K562 (cell line): ENCODE data around the gene SGMS1. TPM values are rescaled to one million over a fixed set of nuclear protein-coding genes. Genes with fewer than 3 reads are reported as not detected.

Source experiments
- ATF7 ChIP-seq: fragments of 450-650 bp; IDR thresholded peaks from 2 replicates; pipeline ENCODE4 v1.7.1; 2014; ENCODE audit warnings: mild to moderate bottlenecking, moderate library complexity
- ELK1 ChIP-seq: sonication (generic); formaldehyde crosslinking; IDR thresholded peaks from 2 replicates; pipeline ENCODE4 v1.8.1; 2022; ENCODE audit warnings: missing genetic modification reagents
- FOSL1 ChIP-seq: fragments of 200-800 bp; sonication (Bioruptor generic); conservative IDR thresholded peaks from 2 replicates; pipeline ENCODE4 v1.6.1; 2016; ENCODE audit warnings: missing genetic modification characterization, missing compliant biosample characterization
- ZNF318 ChIP-seq, 2 experiments: fragments of 450-650 bp; IDR thresholded peaks; 2 replicates each; pipeline ENCODE4 v1.6.1; 2016; ENCODE audit warnings: mild to moderate bottlenecking in 2 of 2, borderline replicate concordance in 1 of 2, low read depth in 1 of 2, moderate library complexity in 1 of 2
- polyA plus RNA-seq, 8 experiments: library from polyadenylated mRNA; depleted of rRNA in 4 of 8; stranded (reverse) in 5 of 8; unstranded in 3 of 8; fragments of >200 nt; fragmentation: Nextera tagmentation in 2 of 8; fragmentation: Illumina TruSeq in 1 of 8; extraction: Ambion mirVana in 2 of 8; extraction: Trizol in 1 of 8; gene quantifications; 2 replicates each; pipeline versions ENCODE4 v1.2.1 to v1.2.3, GENCODE V29; 2011 to 2014; ENCODE audit warnings: inconsistent platforms in 1 of 8, missing spikeins in 1 of 8
- total RNA-seq, 7 experiments: library from RNA; depleted of rRNA in 6 of 7; stranded (reverse); fragments of >200 nt in 6 of 7; fragmentation: Illumina TruSeq in 2 of 7; extraction: Trizol in 2 of 7; gene quantifications; 2 replicates each; pipeline versions ENCODE4 v1.2.1 to v1.2.3, GENCODE V29; 2011 to 2021; ENCODE audit warnings: low replicate concordance in 1 of 7
- TF ChIP-seq, protein P1 (sequence below): sonication (generic); formaldehyde crosslinking; IDR thresholded peaks from 2 replicates; pipeline ENCODE4 v1.8.0; 2023; ENCODE audit warnings: missing genetic modification reagents, mild to moderate bottlenecking, borderline replicate concordance
- TF ChIP-seq, protein P2 (sequence below): sonication (generic); formaldehyde crosslinking; IDR thresholded peaks from 2 replicates; pipeline ENCODE4 v1.8.1; 2023; ENCODE audit warnings: mild to moderate bottlenecking, missing genetic modification reagents, moderate library complexity

The SGMS1 gene
- total and polyA plus RNA-seq, 9 of the 15 experiments (the other 6 are each of a cell fraction or from before 2014, with no cell fraction given) = 22.6 to 232 (median 82.2) TPM

DNA sequence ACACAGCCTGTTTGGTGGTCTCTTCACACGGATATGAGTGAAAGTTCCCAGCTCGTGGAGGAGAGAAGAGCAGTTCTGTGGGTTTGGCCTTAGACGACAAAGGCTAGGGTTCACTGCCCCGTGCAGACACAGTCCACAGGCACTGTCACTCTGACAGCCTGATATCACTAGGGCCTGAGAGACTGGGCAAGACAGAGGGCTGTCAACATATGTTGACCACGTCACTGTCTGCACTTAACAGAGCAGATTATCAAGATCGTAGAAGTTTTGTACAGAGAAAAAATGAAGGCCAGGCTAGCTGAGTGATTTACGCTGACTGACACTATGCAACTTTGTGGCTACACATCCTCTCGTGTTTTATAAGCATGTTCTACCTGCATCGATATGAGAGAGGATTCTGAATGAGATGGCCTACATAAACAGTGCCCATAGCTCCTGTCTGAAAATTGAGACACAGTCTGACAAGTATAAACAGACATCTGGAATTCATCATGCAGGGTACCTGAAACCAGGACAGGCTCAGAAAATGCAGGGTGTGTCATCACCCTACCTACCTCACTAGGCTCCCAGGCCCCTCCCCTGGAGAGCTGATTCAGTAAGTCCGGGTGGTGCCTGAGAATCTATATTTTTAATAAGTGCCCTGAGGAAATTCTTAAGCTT is 120.0 kb downstream of the SGMS1 start (continued):
- TF ChIP-seq ZNF318 (IDR thresholded peaks at IDR 0.05; ENCODE audit: borderline replicate concordance in 1 of 2, low read depth in 1 of 2) (peak in 1 of 2 experiments; percentile 42; a peak in 1 of 4 replicates), ELK1 (no peak), FOSL1 (peak; percentile 42; the same call in 1 of the 2 replicates), ATF7 (peak; percentile 38; the same call in 1 of the 2 replicates)
- TF ChIP-seq, protein P1, sequence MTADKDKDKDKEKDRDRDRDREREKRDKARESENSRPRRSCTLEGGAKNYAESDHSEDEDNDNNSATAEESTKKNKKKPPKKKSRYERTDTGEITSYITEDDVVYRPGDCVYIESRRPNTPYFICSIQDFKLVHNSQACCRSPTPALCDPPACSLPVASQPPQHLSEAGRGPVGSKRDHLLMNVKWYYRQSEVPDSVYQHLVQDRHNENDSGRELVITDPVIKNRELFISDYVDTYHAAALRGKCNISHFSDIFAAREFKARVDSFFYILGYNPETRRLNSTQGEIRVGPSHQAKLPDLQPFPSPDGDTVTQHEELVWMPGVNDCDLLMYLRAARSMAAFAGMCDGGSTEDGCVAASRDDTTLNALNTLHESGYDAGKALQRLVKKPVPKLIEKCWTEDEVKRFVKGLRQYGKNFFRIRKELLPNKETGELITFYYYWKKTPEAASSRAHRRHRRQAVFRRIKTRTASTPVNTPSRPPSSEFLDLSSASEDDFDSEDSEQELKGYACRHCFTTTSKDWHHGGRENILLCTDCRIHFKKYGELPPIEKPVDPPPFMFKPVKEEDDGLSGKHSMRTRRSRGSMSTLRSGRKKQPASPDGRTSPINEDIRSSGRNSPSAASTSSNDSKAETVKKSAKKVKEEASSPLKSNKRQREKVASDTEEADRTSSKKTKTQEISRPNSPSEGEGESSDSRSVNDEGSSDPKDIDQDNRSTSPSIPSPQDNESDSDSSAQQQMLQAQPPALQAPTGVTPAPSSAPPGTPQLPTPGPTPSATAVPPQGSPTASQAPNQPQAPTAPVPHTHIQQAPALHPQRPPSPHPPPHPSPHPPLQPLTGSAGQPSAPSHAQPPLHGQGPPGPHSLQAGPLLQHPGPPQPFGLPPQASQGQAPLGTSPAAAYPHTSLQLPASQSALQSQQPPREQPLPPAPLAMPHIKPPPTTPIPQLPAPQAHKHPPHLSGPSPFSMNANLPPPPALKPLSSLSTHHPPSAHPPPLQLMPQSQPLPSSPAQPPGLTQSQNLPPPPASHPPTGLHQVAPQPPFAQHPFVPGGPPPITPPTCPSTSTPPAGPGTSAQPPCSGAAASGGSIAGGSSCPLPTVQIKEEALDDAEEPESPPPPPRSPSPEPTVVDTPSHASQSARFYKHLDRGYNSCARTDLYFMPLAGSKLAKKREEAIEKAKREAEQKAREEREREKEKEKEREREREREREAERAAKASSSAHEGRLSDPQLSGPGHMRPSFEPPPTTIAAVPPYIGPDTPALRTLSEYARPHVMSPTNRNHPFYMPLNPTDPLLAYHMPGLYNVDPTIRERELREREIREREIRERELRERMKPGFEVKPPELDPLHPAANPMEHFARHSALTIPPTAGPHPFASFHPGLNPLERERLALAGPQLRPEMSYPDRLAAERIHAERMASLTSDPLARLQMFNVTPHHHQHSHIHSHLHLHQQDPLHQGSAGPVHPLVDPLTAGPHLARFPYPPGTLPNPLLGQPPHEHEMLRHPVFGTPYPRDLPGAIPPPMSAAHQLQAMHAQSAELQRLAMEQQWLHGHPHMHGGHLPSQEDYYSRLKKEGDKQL (CRISPR knock-in tag) = no peak
- TF ChIP-seq, protein P2, sequence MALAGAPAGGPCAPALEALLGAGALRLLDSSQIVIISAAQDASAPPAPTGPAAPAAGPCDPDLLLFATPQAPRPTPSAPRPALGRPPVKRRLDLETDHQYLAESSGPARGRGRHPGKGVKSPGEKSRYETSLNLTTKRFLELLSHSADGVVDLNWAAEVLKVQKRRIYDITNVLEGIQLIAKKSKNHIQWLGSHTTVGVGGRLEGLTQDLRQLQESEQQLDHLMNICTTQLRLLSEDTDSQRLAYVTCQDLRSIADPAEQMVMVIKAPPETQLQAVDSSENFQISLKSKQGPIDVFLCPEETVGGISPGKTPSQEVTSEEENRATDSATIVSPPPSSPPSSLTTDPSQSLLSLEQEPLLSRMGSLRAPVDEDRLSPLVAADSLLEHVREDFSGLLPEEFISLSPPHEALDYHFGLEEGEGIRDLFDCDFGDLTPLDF (CRISPR knock-in tag) = no peak
